MM.1S (cell line): ENCODE results near the gene CCDC171.
A peak's percentile ranks its signal among the peaks of the same experiment; 100 is the strongest.

Experiments used
- DNase-seq: peaks from one replicate; pipeline ENCODE4 v3.0.0-alpha.2; 2015
- H2AFZ ChIP-seq: fragments of 300-600 bp; sonication (generic); 2 replicates; pipeline ENCODE4 v1.6.0; 2016; ENCODE audit warnings: antibody characterized with exemption, low read length
- H3F3A ChIP-seq: fragments of 300-600 bp; sonication (generic); 2 replicates; pipeline ENCODE4 v1.6.1; 2016; ENCODE audit warnings: mild to moderate bottlenecking, antibody characterized with exemption, low read length, moderate library complexity, mixed read lengths; ENCODE audit not compliant: insufficient read depth
- H3K27ac ChIP-seq: fragments of 300-600 bp; sonication (generic); 2 replicates; pipeline ENCODE4 v1.5.1; 2016; ENCODE audit warnings: mild to moderate bottlenecking, low read length
- H3K27me3 ChIP-seq: fragments of 300-600 bp; sonication (generic); replicated peaks from 2 replicates; pipeline ENCODE4 v1.6.0; 2016; ENCODE audit warnings: low read length; ENCODE audit not compliant: insufficient read depth
- H3K36me3 ChIP-seq: fragments of 300-600 bp; sonication (generic); replicated peaks from 2 replicates; pipeline ENCODE4 v1.6.1; 2016; ENCODE audit warnings: mild to moderate bottlenecking, low read length, mixed read lengths; ENCODE audit not compliant: insufficient read depth
- H3K4me1 ChIP-seq: fragments of 300-600 bp; sonication (generic); 2 replicates; pipeline ENCODE4 v1.6.1; 2016; ENCODE audit warnings: low read length, mixed read lengths
- H3K4me2 ChIP-seq: fragments of 300-600 bp; sonication (generic); 2 replicates; pipeline ENCODE4 v1.6.0; 2016; ENCODE audit warnings: low read depth, low read length
- H3K4me3 ChIP-seq: fragments of 300-600 bp; sonication (generic); 2 replicates; pipeline ENCODE4 v1.5.1; 2016; ENCODE audit warnings: low read length, mixed read lengths
- H3K79me2 ChIP-seq: fragments of 300-600 bp; sonication (generic); 2 replicates; pipeline ENCODE4 v1.6.1; 2016; ENCODE audit warnings: mixed run types, low read length, mixed read lengths
- H3K9ac ChIP-seq: fragments of 300-600 bp; sonication (generic); 2 replicates; pipeline ENCODE4 v1.6.1; 2016; ENCODE audit warnings: low read length, mixed read lengths
- H3K9me2 ChIP-seq: fragments of 300-600 bp; sonication (generic); replicated peaks from 2 replicates; pipeline ENCODE4 v1.6.1; 2016; ENCODE audit warnings: mild to moderate bottlenecking, low read length, mixed read lengths; ENCODE audit not compliant: insufficient read depth
- H3K9me3 ChIP-seq: fragments of 300-600 bp; sonication (generic); replicated peaks from 2 replicates; pipeline ENCODE4 v1.6.1; 2016; ENCODE audit warnings: mild to moderate bottlenecking, low read length, mixed read lengths; ENCODE audit not compliant: insufficient read depth
- H4K20me1 ChIP-seq: fragments of 300-600 bp; sonication (generic); 2 replicates; pipeline ENCODE4 v1.6.1; 2016; ENCODE audit warnings: mild to moderate bottlenecking, low read length, moderate library complexity, mixed read lengths; ENCODE audit not compliant: insufficient read depth
- EZH2 ChIP-seq: fragments of 300-600 bp; sonication (generic); optimal IDR thresholded peaks from 2 replicates; pipeline ENCODE3; 2017; ENCODE audit warnings: low read depth, mild to moderate bottlenecking, antibody characterized with exemption, low read length, mixed read lengths
- EZH2phosphoT487 ChIP-seq: fragments of 300-600 bp; sonication (generic); IDR thresholded peaks from 2 replicates; pipeline ENCODE4 v1.6.1; 2018; ENCODE audit warnings: antibody characterized with exemption, low read length
- TF ChIP-seq, protein P1 (sequence below): fragments of 300-600 bp; sonication (generic); IDR thresholded peaks from 2 replicates; pipeline ENCODE4 v1.5.1; 2016; ENCODE audit warnings: antibody characterized with exemption, low read length, mixed read lengths

CCDC171 gene

GRCh38 chr9:15513335-15513734, 39.5 kb upstream of the CCDC171 start:
- Histone ChIP-seq H3K9me3 (no peaks in the 10 kb centered on the region), H3F3A (peaks cover 7% of the 10 kb centered on the region), H3K4me1 (no peaks in the 10 kb centered on the region), H3K27ac (no peak overlapping the region), H3K4me3 (no peak overlapping the region), H3K4me2 (no peak overlapping the region), H2AFZ (no peak overlapping the region), H3K79me2 (peaks cover 18% of the 10 kb centered on the region), H3K36me3 (no peaks in the 10 kb centered on the region), H3K9me2 (no peaks in the 10 kb centered on the region), H4K20me1 (no peaks in the 10 kb centered on the region), H3K9ac (no peak overlapping the region), H3K27me3 (no peaks in the 10 kb centered on the region)
- no peak for TF ChIP-seq EZH2
- TF ChIP-seq, protein P1, sequence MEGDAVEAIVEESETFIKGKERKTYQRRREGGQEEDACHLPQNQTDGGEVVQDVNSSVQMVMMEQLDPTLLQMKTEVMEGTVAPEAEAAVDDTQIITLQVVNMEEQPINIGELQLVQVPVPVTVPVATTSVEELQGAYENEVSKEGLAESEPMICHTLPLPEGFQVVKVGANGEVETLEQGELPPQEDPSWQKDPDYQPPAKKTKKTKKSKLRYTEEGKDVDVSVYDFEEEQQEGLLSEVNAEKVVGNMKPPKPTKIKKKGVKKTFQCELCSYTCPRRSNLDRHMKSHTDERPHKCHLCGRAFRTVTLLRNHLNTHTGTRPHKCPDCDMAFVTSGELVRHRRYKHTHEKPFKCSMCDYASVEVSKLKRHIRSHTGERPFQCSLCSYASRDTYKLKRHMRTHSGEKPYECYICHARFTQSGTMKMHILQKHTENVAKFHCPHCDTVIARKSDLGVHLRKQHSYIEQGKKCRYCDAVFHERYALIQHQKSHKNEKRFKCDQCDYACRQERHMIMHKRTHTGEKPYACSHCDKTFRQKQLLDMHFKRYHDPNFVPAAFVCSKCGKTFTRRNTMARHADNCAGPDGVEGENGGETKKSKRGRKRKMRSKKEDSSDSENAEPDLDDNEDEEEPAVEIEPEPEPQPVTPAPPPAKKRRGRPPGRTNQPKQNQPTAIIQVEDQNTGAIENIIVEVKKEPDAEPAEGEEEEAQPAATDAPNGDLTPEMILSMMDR: peak; percentile 21
- DNase-seq: no peak

DNA sequence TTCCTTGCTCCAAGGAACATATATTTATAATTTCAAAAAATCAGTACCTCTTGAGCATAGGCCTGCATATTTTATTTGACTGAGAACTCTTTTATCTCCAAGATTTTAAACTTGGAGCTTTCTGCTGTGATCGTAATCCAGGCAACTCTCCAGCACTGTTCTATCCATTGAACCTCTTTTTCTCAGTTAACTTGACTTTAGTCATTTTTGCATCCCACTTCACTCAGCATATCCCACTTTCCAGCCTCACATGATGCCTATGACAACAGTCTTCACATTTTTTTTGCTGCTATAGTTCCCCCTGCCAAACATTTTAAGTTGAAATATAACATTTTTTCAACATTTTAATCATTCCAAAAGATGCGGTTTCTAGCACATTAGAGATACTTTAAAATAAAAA, 33.0 kb upstream of the CCDC171 start:
- Histone ChIP-seq H3K9ac (no peak overlapping the region), H3K4me1 (no peaks in the 10 kb centered on the region), H3K36me3 (no peaks in the 10 kb centered on the region), H2AFZ (no peak overlapping the region), H3F3A (no peaks in the 10 kb centered on the region), H3K9me3 (no peaks in the 10 kb centered on the region), H3K79me2 (no peaks in the 10 kb centered on the region), H4K20me1 (no peaks in the 10 kb centered on the region), H3K4me3 (no peak overlapping the region), H3K27ac (no peak overlapping the region), H3K9me2 (no peaks in the 10 kb centered on the region), H3K27me3 (no peaks in the 10 kb centered on the region), H3K4me2 (no peak overlapping the region)
- no peak for DNase-seq
- no peak for TF ChIP-seq EZH2phosphoT487
- TF ChIP-seq, protein P1: no peak
- TF ChIP-seq EZH2: no peak

DNA sequence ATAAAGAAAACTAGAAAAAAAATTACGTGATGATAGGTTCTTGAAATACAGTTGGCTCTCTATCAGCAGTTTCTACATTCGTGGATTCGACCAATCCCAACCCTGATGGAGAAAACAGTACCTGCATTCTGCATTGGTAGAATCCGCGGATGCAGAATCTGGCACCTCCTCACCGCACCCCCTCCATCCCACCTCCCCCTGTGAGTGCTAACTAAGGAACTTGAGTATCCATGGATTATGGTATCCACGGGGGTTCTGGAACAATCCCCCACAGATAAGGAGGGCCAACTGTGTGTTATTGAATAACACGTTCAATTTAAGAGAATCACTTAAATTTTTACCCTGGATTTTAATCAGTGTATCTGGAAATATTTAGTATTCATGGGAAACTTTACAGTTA, 31.6 kb upstream of the CCDC171 start:
- no peak overlapping the region for H3K27ac ChIP-seq
- H3K9me2 ChIP-seq: no peaks in the 10 kb centered on the region
- H3K4me1 ChIP-seq: no peaks in the 10 kb centered on the region
- DNase-seq: no peak
- no peak overlapping the region for H3K4me2 ChIP-seq
- H3F3A ChIP-seq: no peaks in the 10 kb centered on the region
- no peaks in the 10 kb centered on the region for H3K79me2 ChIP-seq
- H3K27me3 ChIP-seq: no peaks in the 10 kb centered on the region
- H3K36me3 ChIP-seq: no peaks in the 10 kb centered on the region
- no peaks in the 10 kb centered on the region for H4K20me1 ChIP-seq
- no peak for TF ChIP-seq EZH2phosphoT487
- H3K4me3 ChIP-seq: no peak overlapping the region
- H3K9me3 ChIP-seq: no peaks in the 10 kb centered on the region
- H2AFZ ChIP-seq: no peak overlapping the region
- no peak overlapping the region for H3K9ac ChIP-seq

DNA sequence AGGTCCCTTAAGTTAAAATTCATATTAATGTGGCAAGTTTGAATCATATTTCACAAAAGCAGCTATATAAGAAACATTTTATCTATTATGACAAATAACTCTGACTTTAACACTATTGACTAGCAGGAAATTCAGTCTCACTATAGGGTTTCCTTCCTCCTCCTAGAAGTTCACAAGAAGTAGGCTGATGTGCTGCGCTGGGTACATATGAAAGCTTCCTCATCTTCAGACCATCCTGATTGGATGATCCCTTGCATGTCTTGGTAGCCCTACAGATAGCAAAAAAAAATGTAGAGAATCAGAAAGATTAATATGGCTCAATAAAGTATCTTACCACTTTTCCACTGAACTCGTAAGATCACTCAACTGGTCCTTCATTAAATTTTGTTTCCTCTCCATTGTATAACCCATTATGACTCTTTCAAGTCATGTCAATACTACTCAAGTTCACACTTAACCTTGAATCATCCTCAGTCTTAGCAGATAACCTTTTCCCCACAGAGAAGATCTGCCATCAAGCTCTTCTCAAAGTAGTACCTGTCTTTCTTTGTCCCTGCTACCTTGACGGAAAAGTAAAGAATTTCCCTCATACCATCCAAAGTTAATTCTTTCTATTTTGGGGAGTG, 30.6 kb upstream of the CCDC171 start:
- no peak overlapping the region for H2AFZ ChIP-seq
- H3K4me3 ChIP-seq: no peak overlapping the region

More for the DNA sequence above, 30.6 kb upstream of the CCDC171 start:
- TF ChIP-seq, protein P1: no peak
- TF ChIP-seq EZH2: no peak
- TF ChIP-seq EZH2phosphoT487: no peak
- H3K79me2 ChIP-seq: no peaks in the 10 kb centered on the region
- no peak for DNase-seq
- no peak overlapping the region for H3K27ac ChIP-seq
- H4K20me1 ChIP-seq: no peaks in the 10 kb centered on the region
- H3K27me3 ChIP-seq: no peaks in the 10 kb centered on the region
- no peaks in the 10 kb centered on the region for H3F3A ChIP-seq
- H3K36me3 ChIP-seq: no peaks in the 10 kb centered on the region
- no peaks in the 10 kb centered on the region for H3K9me3 ChIP-seq
- no peak overlapping the region for H3K9ac ChIP-seq
- H3K4me2 ChIP-seq: no peak overlapping the region
- H3K9me2 ChIP-seq: no peaks in the 10 kb centered on the region
- no peaks in the 10 kb centered on the region for H3K4me1 ChIP-seq
